ENCODE measurements around the gene INPP5J.
"Not testable (repeated sequence)": the region's sequence is repeated elsewhere in the genome, so short reads cannot be mapped to it uniquely, and the experiment has no call there.

The INPP5J gene

DNA sequence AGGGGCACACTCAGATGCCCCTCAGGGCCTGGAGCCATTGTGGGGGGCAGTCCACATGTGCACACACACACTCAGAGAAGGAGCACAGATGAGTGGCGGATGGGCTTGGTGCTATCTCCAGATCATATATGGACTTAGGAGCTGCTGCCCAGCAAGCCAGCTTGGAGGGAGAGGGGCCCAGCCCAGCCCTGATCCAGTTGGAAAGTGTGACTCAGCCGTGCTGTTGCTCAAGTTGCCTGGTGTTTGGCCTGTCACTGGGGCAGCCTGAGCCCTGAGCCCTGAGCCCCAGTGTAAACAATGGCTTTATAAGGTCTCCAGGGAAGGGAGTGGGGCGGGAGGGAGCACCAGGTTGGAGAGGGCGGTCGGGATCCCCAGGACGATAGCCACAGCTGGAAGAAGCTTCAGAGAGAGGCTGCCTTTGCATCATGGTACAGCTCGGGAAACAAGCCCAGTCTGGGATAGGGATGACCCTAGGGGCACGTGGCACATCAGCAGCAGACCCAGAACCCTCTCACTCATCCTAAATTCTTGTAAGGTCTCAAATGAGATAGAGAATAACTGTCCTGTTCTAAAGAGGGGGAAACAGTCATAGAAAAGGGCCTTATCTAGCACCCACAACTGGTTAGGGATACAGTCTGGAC is 20.2 kb upstream of the INPP5J start:
- no peak for DNase-seq (ENCODE audit: low read depth)

DNA sequence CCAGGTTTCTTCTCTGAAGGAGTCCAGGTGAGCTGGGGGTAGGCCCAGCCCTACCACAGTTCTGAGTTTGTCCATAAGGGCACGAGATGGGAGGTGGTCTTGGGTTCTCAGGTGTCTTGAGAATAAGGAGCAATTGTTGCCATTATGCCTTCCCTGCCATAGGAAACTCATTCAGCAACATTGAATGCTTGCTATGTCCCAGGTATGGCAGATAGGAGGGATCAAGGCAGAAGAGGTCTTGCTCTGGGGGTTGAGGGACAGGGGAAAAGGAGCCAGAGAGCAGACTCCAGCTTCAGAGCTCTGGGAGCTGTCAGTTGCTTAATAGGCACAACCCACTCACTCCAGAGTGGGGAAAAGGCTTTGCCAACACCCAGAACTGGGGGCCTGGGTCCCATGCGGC is 19.7 kb upstream of the INPP5J start:
- no peak for DNase-seq (ENCODE audit: low read depth)

DNA sequence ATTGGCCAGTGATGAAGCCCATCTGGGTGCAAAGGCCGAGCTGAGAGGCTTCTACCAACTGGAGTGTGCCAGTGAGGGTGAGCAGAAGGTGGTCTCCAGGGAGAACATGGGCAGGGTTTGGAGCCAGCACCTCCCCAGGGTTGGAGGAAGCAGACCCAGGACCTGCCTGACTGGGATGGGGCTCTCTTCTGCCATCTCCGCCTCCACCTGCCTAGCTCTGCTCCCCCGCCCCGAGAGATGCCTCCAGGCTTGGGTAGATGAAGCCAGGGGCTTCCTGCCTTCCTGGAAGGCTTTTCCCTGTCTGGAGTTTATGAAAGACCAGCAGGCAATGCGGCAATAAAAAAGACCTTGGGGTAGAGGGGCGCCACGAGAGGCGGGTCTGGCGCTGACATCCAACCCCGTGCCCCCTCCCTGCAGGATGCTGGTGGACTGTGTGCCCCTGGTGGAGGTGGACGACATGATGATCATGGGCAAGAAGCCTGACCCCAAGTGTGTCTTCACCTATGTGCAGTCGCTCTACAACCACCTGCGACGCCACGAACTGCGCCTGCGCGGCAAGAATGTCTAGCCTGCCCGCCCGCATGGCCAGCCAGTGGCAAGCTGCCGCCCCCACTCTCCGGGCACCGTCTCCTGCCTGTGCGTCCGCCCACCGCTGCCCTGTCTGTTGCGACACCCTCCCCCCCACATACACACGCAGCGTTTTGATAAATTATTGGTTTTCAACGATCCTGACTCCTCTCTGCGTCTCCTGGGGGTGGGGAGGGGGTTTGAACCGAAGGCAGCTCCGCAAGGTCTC is 18.7 kb upstream of the INPP5J start:
- no peak for DNase-seq (ENCODE audit: low read depth)

DNA sequence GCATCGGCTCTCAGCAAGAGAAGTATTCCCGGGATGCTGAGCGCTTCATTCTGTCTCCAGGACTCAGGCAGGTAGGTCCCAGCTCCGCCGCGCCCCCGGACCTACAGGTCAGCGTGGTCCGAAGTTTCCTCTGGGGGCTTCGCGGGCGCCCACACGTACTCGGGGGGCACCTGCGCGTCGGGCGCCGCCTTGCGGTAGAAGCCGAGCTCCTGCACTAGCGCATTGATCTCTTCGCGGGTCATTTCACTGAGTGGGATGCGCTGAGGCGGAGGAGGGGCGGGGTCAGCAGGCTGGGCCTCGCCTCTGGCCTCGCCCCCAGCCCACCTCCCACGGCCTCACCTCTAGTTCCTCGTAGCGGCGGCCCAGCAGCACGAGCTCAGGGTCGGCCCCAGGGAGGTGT is 17.9 kb upstream of the INPP5J start:
- no peak for DNase-seq (ENCODE audit: low read depth)

DNA sequence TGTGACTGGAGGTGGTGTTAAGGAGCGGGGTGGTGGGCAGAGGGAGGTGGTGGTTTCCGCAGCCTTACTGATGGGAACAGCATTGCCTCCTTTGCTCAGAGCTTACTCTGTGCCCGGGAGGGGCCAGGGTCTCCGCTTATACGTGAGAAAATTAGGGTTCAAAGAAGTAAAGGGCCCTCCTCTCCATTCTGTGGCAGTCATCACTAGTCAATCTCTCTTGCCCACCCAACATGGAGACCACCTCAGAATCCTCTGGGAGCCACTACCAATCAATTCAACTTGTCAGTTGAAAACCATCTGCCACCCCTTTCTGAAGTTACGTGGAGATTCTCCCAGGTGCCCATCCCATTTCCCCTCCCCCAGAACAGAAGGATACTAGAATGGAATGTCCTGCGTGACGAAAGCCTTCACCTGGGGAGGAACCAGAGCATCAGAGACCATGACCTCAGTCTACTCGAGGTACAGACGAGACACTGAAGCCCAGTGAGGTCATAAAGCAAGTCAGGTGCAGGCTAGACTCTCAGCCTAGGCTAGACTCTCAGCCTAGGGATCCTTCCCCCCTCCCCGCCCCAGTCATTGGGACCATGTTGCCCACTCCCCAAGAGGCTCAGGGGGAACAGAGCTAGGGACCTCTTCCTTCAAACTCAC is 17.4 kb upstream of the INPP5J start:
- no peak for DNase-seq (ENCODE audit: low read depth)

DNA sequence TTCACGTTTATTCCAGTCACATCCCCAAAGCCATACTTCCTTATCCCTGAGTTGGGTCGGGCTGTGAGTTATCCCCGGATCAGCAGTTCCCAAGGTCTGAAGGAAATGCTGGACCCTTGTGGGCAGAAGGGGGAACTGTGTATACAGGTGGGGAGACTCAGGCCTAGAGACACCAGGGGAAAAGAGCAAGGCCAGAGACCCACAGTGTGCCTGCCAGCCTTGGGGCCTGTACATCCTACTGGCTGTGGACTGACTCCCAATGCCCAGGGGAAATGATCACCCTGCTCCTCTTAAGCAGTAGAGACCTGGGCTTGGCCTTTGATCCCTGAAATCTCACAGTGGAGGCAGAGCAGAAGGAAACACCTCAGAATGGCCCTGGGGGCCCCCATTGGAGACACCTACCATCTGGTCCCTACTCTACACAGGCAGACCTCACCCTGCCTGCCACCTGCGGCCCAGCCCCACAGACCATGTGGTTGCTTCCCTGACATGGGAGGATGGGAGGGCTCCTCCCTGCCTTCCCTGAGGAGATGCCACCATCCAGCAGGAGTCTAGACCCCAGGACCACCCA is 16.7 kb upstream of the INPP5J start:
- DNase-seq (ENCODE audit: low read depth), result no peak

DNA sequence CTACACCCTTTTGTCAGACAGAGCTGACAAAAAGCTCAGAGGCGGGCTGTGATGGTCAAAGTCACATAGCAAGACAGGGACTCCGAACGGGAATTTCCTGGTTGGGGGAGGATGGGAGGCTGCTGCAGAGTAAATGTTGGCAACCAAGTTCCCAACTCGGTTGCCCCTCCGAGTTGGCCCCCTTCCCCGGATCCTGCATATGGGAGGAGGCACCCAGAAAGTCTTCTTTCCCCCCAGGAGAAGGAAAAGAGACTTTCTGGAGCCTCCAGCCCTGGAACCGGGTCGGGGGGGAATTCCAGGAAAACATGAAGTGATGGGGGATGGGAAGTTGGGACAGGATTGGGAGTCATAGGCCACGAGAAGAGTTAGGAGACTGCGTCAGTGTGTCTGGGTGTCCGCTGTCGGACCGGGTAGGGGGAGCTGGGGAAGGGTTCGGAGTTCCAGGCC is 16.0 kb upstream of the INPP5J start:
- no peak for DNase-seq (ENCODE audit: low read depth)

DNA sequence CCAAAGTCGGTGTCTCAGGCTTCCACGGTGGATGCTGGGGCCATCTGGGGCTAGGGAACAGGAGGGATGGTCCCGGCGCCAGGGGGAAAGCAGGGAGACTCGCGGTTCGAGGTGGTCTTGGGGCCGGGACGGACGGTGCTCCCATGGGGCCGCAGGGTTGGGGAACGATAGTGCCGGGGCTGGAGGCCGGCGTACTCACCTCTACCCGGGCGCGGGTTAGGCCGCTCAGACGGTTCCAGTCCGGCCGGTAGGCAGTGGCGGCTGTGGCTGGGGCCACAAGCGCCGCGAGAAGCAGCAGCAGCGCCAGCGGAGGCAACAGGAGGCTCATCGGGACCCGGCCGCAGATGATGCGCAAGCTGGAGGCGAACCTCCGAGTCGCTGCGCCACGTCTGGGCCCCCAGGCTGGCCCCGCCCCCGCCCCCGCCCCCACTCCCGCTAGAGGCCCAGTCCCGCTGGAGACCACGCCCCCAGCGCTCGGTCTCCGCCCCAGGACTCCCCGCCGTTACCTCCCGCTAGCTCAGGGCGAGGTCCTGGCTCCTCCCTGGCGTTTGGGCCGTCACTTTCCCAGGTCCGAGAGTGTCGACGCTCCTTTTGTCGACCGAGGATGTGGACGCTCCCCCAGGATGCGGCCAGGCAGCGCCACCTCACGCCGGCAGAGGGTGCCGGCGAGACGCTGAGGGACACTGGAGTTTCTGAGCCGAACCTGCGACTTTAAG is 15.4 kb upstream of the INPP5J start, which contains the start of gene SELENOM:
Gene SELENOM, minus strand, starts transcription at position 391 of the 716 bp plus-strand sequence. Its CDS starts 63 bp downstream, at position 328.
- DNase-seq (ENCODE audit: low read depth), result peak; percentile 83

DNA sequence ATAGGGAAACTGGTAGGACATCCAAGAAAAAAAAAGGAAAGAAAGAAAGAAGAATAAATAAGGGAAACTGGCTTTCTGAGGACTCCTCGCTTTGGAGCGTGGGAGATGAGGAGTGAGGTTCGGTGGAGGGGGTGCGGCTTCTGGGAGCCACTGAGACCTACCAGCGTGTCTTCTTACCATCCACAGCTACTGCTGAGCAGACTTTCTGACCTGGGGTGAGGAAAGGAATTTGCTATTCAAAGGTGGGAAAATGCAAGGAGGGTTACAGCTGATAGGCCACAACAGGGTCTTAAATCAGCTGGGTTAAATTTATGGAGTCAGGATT is 14.9 kb upstream of the INPP5J start:
- DNase-seq (ENCODE audit: low read depth), result no peak

DNA sequence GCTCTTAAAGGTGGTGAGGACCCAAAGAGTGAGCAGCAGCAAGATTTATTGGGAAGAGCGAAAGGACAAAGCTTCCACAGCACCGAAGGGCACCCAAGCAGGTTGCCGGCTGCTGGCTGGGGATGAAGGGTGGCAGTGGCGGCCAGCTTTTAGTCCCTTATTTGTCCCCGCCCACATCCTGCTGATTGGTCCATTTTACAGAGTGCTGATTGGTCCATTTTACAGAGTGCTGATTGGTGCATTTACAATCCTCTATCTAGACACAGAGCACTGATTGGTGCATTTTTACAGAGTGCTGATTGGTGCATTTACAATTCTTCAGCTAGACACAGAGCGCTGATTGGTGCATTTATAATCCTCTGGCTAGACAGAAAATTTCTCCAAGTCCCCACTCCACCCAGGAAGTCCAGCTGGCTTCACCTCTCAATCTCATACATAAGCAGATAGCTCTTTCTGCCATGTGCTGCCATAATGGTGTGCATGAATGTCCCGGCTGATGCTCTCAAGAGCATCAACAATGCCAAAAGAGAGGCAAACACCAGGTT is 10.1 kb upstream of the INPP5J start:
- not testable (repeated sequence) for DNase-seq (ENCODE audit: low read depth)

DNA sequence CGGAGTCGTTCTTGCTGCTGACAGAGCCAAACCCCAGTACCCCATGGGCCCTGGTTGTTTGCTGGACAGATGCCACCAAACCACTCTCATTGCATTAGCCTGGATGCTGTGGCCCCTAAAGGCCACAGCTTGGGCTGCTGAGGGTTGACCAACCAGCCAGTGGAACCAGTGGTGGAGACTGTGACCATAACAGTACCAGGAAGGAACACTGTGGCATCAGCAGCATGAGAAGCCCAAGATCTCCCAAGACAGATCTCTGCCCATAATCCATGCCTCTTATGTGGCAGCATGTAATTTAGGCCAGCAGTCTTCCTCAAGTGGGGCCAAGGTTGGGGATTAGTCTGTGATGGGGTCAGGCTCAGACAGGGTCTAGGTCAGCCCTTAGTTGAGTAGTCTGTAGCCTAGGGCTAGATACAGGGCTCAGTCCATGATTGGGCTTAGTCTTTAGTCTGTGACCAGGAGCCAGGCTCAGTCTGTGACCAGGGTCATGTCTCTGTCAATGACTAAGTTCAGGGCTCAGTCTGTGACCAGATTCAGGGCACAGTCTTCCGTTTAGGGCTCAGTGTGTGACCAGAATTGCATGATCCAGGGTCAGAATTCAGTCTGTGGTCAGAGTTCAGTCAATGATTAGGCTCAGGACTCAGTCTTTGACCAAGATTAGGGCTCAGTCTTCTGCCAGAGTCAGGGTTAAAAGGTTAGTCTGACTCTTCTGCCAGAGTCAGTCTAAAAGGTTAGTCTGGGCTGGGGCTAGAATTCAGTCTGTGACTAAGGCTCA is 4.5 kb upstream of the INPP5J start:
- no peak for DNase-seq (ENCODE audit: low read depth)

DNA sequence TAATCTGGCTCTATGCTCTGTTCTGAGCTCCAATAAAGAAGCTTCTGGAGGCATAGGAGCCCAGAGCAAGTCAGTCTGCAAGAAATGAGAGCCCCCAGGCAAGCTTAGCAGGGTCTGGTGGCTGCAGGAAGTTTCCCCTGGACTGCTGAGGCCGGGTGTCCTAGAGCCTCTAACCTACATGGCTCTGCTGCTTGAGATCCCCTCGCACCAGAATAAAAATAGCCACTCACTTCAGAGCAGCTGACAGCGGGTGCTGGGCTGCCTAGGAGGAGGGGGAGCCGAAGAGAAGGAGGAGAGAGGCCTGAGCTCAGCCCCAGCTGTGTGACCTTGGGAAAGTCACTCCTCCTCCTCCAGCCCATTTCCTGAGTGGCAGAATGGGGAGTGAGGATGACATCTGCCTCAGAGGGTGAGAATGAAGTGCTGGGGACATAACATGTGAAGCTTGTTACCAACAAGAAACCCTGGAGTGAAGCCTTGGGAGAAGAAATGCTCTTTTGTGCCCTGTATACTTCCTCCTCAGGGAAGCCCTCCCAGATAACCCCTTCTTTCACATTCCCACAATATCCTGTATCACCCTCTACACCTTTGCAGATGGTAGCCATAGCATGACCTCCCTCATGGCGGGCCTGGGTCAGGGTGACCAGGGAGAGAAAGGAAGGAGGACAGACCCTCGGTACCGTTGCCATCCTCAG is 3.6 kb upstream of the INPP5J start:
- no peak for DNase-seq (ENCODE audit: low read depth)

DNA sequence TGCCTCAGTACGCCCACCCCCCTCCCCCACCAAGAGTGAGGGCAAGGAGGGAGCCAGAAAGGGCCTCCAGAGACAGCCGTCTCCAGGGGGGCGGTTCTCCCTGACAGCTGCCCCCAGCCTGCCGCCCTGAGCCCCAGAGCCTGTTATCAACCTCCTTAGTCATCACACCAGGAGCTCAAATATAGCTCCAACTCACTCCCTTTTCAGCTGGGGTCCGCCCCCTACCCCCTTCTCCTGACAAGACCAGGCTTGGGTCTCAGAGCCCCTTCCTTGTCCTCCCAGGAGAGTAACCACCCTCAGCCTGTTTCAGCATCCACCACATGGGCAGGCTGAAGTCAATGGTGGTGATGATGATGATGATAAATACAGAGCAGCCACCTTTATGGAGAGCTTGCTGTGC is 2.5 kb upstream of the INPP5J start:
- DNase-seq (ENCODE audit: low read depth), result no peak

DNA sequence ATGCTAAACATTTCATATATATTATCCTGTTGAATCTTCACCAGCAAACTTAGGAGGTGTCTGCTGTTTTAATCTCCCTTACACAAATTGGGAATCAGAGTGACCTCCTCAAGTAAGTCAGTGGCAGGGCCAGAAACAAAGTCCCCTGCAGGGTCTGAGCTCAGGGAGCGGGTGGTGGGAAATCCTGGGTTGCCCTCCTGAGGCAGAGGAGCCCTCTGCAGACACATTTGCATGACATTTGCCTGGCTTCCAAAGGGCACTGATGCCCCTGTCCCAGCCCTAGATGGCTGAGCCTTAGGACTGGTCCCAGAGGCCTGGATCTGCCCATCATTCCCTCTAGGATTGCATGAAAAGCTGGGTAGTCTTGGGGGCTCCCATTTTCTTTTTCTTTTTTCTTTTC is 2.1 kb upstream of the INPP5J start:
- no peak for DNase-seq (ENCODE audit: low read depth)

DNA sequence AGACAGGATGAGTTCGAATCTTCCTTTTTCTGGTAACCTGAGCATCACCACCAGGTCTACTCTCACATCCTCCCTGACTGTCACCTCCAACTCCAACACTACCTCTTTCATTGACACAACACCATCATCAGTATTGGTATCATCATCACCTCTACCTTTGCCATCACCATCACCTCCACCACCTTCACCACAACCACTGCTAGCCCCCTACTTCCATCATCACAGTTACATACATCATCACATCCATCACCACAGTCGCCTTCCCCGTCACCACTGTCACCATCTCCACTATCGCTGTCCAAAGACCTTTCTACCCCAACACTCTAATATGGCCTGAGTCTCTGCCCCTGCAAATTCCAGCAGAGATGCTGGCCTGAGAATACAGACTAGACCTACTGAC is 1.4 kb upstream of the INPP5J start:
- DNase-seq (ENCODE audit: low read depth), result no peak

DNA sequence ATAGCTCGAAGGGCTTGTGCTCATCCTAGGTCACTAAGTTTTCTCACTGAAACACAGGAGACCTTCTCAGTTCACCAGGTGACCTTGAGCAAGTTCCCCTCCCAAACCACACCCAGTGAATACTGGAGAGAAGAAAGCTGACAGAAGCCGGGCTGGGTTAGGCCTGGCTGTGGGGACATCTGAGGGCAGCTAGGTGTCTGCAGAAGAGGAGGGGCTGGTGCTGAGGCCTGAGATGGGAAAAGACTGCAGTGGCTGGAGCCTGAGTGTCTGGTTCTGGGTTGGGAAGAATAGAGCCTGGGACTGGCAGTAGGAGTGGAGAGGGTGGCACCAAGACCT is 602 bp upstream of the INPP5J start:
- no peak for DNase-seq (ENCODE audit: low read depth)

DNA sequence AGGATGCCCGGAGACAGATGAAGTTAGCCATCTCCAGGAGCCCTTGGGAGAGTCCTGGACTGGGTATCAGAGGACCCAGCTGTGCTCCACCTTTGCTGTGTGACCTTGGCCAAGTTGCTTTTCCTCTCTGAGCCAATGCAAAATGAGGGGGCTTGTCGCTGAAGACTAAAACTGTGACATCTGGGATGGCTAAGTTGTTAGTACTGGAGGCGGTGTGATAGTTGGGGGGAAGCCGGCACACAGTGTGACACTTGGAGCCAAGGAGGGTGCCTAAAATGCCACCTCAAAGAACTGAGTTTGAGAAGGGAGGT is 481 bp downstream of the INPP5J start:
- no peak for DNase-seq (ENCODE audit: low read depth)

DNA sequence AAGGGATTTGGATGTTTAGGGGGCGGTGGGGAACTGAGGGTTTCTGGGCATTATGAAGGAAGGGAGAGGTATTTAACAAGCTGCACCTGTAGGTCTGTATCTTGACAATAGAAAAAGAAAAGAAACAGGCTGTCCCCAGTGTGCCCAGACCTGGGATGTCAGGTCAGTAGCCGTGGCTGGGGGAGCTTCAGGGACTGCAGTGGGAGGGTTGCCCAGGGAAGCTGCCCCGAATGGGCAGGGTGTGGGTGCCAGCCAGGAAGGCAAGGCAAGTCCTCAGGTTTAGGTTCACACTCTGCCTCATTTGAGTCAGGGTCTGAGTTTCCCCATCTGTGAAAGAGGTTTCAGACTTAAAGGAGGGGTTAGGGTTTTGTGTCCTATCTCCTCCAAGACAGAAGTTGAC is 1.5 kb downstream of the INPP5J start:
- DNase-seq (ENCODE audit: low read depth), result no peak

DNA sequence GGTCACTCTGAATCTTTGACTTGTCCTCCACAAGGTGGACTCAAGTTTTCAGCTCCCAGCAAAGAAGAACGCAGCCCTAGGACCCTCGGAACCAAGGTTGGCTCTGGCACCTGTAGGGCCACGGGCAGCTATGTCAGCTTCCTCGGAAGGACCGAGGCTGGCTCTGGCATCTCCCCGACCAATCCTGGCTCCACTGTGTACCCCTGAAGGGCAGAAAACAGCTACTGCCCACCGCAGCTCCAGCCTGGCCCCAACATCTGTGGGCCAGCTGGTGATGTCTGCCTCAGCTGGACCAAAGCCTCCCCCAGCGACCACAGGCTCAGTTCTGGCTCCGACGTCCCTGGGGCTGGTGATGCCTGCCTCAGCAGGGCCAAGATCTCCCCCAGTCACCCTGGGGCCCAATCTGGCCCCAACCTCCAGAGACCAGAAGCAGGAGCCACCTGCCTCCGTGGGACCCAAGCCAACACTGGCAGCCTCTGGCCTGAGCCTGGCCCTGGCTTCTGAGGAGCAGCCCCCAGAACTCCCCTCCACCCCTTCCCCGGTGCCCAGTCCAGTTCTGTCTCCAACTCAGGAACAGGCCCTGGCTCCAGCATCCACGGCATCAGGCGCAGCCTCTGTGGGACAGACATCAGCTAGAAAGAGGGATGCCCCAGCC is 2.2 kb downstream of the INPP5J start:
- no peak for DNase-seq (ENCODE audit: low read depth)

DNA sequence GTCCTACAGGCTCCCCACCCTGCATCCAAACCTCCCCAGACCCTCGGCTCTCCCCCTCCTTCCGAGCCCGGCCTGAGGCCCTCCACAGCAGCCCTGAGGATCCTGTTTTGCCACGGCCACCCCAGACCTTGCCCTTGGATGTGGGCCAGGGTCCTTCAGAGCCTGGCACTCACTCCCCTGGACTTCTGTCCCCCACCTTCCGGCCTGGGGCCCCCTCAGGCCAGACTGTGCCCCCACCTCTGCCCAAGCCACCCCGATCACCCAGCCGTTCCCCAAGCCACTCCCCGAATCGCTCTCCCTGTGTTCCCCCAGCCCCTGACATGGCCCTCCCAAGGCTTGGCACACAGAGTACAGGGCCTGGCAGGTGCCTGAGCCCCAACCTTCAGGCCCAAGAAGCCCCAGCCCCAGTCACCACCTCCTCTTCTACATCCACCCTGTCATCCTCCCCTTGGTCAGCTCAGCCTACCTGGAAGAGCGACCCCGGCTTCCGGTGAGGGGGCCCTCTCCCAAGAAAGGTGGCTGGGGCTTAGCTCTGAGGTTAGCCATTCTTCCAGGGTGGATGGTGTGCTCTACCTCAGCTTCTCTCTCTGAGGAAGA is 2.9 kb downstream of the INPP5J start:
- no peak for DNase-seq (ENCODE audit: low read depth)

Data from CMK (cell line).